Measurements from ENCODE around the gene KLRC4.
"Not testable (repeated sequence)": the region's sequence is repeated elsewhere in the genome, so short reads cannot be mapped to it uniquely, and the experiment has no call there.

- TF ChIP-seq CTCF (IDR thresholded peaks at IDR 0.05); NFYB (CRISPR knock-in tag; conservative IDR thresholded peaks at IDR 0.05; ENCODE audit: low read depth); PRDM15 (CRISPR knock-in tag; IDR thresholded peaks at IDR 0.05); NR2C2 (CRISPR knock-in tag; IDR thresholded peaks at IDR 0.05); CBFB (CRISPR knock-in tag; IDR thresholded peaks at IDR 0.05; ENCODE audit: low read depth); KAT7 (CRISPR knock-in tag; IDR thresholded peaks at IDR 0.05; ENCODE audit: borderline replicate concordance); ZBTB43 (CRISPR knock-in tag; IDR thresholded peaks at IDR 0.05): not testable (repeated sequence)
- TF ChIP-seq, protein P1, sequence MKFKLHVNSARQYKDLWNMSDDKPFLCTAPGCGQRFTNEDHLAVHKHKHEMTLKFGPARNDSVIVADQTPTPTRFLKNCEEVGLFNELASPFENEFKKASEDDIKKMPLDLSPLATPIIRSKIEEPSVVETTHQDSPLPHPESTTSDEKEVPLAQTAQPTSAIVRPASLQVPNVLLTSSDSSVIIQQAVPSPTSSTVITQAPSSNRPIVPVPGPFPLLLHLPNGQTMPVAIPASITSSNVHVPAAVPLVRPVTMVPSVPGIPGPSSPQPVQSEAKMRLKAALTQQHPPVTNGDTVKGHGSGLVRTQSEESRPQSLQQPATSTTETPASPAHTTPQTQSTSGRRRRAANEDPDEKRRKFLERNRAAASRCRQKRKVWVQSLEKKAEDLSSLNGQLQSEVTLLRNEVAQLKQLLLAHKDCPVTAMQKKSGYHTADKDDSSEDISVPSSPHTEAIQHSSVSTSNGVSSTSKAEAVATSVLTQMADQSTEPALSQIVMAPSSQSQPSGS (CRISPR knock-in tag; IDR thresholded peaks at IDR 0.05; ENCODE audit: borderline replicate concordance, low read depth) = not testable (repeated sequence)
Measured at GRCh38 chr12:10446052-10446451, 36.5 kb upstream of the KLRC4 start.

Data from WTC11 (cell line).